DOHH2 (cell line): ENCODE data around the gene C14orf132.

ENCODE experiments used
- H3F3A ChIP-seq: fragments of 200-600 bp; sonication (generic), shearing (Covaris generic); 2 replicates; pipeline ENCODE4 v1.6.0; 2016; ENCODE audit warnings: antibody characterized with exemption, mild to moderate bottlenecking; ENCODE audit not compliant: control insufficient read depth, insufficient read depth
- H3K27ac ChIP-seq: fragments of 200-600 bp; sonication (generic); 2 replicates; pipeline ENCODE4 v1.5.1; 2014; ENCODE audit warnings: low read depth, mild to moderate bottlenecking, low read length, moderate library complexity
- H3K27me3 ChIP-seq: fragments of 200-600 bp; sonication (generic); 2 replicates; pipeline ENCODE4 v1.6.1; 2014; ENCODE audit warnings: mild to moderate bottlenecking, low read length, mixed read lengths; ENCODE audit not compliant: control insufficient read depth
- H3K36me3 ChIP-seq: fragments of 200-600 bp; sonication (generic); 2 replicates; pipeline ENCODE4 v1.6.1; 2014; ENCODE audit warnings: mild to moderate bottlenecking, low read length, moderate library complexity, mixed read lengths; ENCODE audit not compliant: control insufficient read depth
- H3K4me1 ChIP-seq: fragments of 200-600 bp; sonication (generic); 2 replicates; pipeline ENCODE4 v1.6.1; 2014; ENCODE audit warnings: mild to moderate bottlenecking, low read length, mixed read lengths; ENCODE audit not compliant: control insufficient read depth
- H3K4me2 ChIP-seq: fragments of 200-600 bp; sonication (generic); 2 replicates; pipeline ENCODE4 v1.6.0; 2014; ENCODE audit warnings: mild to moderate bottlenecking, low read length, moderate library complexity
- H3K4me3 ChIP-seq: fragments of 200-600 bp; sonication (generic); 2 replicates; pipeline ENCODE4 v1.5.1; 2014; ENCODE audit warnings: mild to moderate bottlenecking, low read length, mixed read lengths
- H3K79me2 ChIP-seq: fragments of 200-600 bp; sonication (generic); 2 replicates; pipeline ENCODE4 v1.6.1; 2014; ENCODE audit warnings: mild to moderate bottlenecking, low read length, mixed read lengths; ENCODE audit not compliant: control insufficient read depth
- H3K9me2 ChIP-seq: fragments of 200-600 bp; sonication (generic); replicated peaks from 2 replicates; pipeline ENCODE4 v1.6.1; 2014; ENCODE audit warnings: mild to moderate bottlenecking, low read length, mixed read lengths; ENCODE audit not compliant: control insufficient read depth
- H3K9me3 ChIP-seq: fragments of 200-600 bp; sonication (generic); 2 replicates; pipeline ENCODE4 v1.6.1; 2014; ENCODE audit warnings: antibody characterized with exemption, low read length, mixed read lengths; ENCODE audit not compliant: control insufficient read depth, insufficient read depth
- H4K20me1 ChIP-seq: fragments of 200-600 bp; sonication (generic); 2 replicates; pipeline ENCODE4 v1.6.0; 2014; ENCODE audit warnings: low read depth, mild to moderate bottlenecking, antibody characterized with exemption, low read length, moderate library complexity; ENCODE audit not compliant: control insufficient read depth, insufficient read depth
- EZH2phosphoT487 ChIP-seq: fragments of 200-600 bp; sonication (generic); IDR thresholded peaks from 2 replicates; pipeline ENCODE4 v1.6.1; 2017; ENCODE audit warnings: borderline replicate concordance, mild to moderate bottlenecking, antibody characterized with exemption, low read length, moderate library complexity, mixed read lengths
- TF ChIP-seq, protein P1 (sequence below): fragments of 200-600 bp; sonication (generic); IDR thresholded peaks from one replicate; pipeline ENCODE4 v1.5.1; 2014; ENCODE audit warnings: antibody characterized with exemption, mild to moderate bottlenecking, low read depth, low read length; ENCODE audit not compliant: poor library complexity, severe bottlenecking

The C14orf132 gene

DNA sequence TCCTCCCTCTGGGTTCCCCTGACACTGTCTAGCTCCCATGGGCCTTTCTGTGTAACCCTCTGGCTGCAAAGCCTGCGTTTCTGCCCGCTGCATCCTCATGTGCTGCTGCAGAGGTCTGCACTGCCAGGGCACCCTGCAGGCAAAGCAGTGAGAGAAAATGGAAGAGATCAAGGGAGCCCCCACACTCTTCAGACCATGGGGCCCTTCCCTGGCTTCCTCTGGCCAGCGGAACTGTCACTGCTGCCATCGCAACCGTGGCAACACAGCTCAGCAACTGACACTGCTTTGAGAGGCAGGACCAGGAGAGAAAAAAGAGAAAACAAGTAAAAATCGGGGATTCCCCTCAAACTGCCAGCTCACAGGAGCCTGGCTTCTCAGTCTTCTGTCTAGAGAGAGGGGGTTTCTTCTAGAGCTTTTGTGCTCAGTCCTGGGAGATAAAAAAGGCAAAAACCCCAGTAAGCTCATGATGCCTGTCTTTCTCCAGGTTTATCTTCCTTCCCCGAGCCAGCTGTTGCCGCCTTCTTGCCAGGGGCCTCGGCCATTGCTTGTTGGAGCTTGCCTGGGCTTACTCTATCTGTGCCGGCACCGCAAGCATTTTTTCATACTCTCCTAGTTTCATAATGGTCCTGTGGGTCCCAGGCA is 38.9 kb downstream of the C14orf132 start:
- Histone ChIP-seq H3K27me3 (peaks cover 6% of the 10 kb centered on the region), H3F3A (no peaks in the 10 kb centered on the region), H3K36me3 (no peaks in the 10 kb centered on the region), H3K79me2 (no peaks in the 10 kb centered on the region), H3K4me2 (no peak overlapping the region), H3K9me2 (no peaks in the 10 kb centered on the region), H4K20me1 (no peaks in the 10 kb centered on the region), H3K4me3 (no peak overlapping the region), H3K27ac (no peak overlapping the region), H3K9me3 (no peaks in the 10 kb centered on the region), H3K4me1 (no peaks in the 10 kb centered on the region)
- TF ChIP-seq EZH2phosphoT487, result no peak
- TF ChIP-seq, protein P1, sequence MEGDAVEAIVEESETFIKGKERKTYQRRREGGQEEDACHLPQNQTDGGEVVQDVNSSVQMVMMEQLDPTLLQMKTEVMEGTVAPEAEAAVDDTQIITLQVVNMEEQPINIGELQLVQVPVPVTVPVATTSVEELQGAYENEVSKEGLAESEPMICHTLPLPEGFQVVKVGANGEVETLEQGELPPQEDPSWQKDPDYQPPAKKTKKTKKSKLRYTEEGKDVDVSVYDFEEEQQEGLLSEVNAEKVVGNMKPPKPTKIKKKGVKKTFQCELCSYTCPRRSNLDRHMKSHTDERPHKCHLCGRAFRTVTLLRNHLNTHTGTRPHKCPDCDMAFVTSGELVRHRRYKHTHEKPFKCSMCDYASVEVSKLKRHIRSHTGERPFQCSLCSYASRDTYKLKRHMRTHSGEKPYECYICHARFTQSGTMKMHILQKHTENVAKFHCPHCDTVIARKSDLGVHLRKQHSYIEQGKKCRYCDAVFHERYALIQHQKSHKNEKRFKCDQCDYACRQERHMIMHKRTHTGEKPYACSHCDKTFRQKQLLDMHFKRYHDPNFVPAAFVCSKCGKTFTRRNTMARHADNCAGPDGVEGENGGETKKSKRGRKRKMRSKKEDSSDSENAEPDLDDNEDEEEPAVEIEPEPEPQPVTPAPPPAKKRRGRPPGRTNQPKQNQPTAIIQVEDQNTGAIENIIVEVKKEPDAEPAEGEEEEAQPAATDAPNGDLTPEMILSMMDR, result no peak

DNA sequence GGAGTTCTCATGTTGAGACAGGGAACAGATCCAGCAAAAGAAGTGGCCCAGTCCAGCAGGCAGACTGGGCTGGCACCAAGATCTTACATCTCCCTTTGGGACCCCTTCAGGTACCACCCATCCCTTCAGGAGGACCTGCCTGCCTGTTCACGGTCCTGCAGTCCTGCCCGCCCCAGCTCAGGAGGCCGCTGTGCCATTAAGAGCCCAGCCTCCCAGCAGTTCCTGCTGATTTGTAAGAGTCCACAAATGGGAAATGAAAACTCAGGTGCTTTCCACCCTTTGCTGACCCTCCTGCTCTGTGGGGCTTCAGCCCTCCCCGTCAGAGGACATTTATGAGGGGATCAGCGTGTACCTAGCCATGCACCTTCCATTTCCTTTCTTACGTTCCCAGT is 39.5 kb downstream of the C14orf132 start:
- Histone ChIP-seq H3K36me3 (no peaks in the 10 kb centered on the region), H4K20me1 (no peaks in the 10 kb centered on the region), H3K4me1 (no peaks in the 10 kb centered on the region), H3K9me2 (no peaks in the 10 kb centered on the region), H3K27ac (no peak overlapping the region), H3F3A (no peaks in the 10 kb centered on the region), H3K4me3 (no peak overlapping the region), H3K4me2 (no peak overlapping the region), H3K9me3 (no peaks in the 10 kb centered on the region), H3K27me3 (peaks cover 6% of the 10 kb centered on the region), H3K79me2 (no peaks in the 10 kb centered on the region)
- no peak for TF ChIP-seq EZH2phosphoT487
- TF ChIP-seq, protein P1, result no peak

DNA sequence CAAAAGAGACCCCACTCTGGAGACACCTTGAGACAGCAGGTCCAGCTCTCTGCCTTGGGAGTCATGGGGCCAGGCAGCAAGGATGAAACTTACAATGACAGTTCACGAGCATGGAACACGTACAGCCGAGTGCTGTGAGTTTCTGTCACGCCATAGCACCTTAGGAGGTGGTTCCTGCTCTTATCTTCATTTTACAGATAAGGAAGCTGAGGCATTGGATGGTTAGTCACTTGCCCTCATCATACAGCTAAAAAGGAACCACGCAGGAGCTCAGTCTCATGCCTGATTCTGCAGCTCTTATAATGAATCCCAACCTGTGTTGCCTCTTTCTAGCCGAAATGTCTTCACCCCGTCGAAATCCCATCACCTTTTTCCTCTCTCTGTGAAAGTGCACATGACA is 39.9 kb downstream of the C14orf132 start:
- no peaks in the 10 kb centered on the region for H3F3A ChIP-seq
- TF ChIP-seq, protein P1, result no peak
- TF ChIP-seq EZH2phosphoT487, result no peak
- no peaks in the 10 kb centered on the region for H3K9me2 ChIP-seq
- no peaks in the 10 kb centered on the region for H4K20me1 ChIP-seq
- H3K36me3 ChIP-seq, result no peaks in the 10 kb centered on the region
- H3K27ac ChIP-seq, result no peak overlapping the region
- no peak overlapping the region for H3K4me3 ChIP-seq
- H3K4me2 ChIP-seq, result no peak overlapping the region
- peaks cover 6% of the 10 kb centered on the region for H3K27me3 ChIP-seq
- H3K9me3 ChIP-seq, result no peaks in the 10 kb centered on the region
- H3K79me2 ChIP-seq, result no peaks in the 10 kb centered on the region
- H3K4me1 ChIP-seq, result no peaks in the 10 kb centered on the region
